GM19238 (cell line): ENCODE data around the gene GALNT14.
A peak's percentile ranks its signal among the peaks of the same experiment; 100 is the strongest.
"Not testable (repeated sequence)": the region's sequence is repeated elsewhere in the genome, so short reads cannot be mapped to it uniquely, and the experiment has no call there.

ENCODE experiments used
- DNase-seq: peaks from one replicate; pipeline ENCODE4 v3.0.0; 2011; ENCODE audit warnings: low spot score; ENCODE audit not compliant: insufficient read length

The GALNT14 gene

DNA sequence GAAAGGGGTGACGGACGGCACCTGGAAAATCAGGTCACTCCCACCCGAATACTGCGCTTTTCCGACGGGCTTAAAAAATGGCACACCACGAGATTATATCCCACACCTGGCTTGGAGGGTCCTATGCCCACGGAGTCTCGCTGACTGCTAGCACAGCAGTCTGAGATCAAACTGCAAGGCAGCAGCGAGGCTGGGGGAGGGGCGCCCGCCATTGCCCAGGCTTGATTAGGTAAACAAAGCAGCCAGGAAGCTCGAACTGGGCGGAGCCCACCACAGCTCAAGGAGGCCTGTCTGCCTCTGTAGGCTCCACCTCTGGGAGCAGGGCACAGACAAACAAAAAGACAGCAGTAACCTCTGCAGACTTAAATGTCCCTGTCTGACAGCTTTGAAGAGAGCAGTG, 233.8 kb downstream of the GALNT14 start:
- DNase-seq = not testable (repeated sequence)

DNA sequence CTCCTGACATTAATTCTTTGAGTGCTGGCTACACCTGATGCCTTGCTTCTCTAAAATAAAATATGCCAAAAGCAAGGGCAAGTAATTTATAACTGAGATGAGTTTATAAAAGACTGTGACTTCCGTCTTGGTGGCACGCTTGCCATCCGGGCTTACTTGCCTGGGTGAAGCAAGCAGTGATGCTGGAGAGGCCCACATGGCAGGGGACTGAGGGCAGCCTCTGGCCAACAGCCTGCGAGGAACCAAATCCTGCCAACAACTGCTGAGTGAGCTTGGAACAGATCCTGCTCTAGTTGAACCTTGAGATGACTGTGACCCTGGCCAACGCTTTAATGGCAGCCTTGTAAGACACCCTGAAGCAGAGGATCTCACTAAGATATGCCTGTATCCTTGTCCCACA, 234.9 kb downstream of the GALNT14 start:
- no peak for DNase-seq

DNA sequence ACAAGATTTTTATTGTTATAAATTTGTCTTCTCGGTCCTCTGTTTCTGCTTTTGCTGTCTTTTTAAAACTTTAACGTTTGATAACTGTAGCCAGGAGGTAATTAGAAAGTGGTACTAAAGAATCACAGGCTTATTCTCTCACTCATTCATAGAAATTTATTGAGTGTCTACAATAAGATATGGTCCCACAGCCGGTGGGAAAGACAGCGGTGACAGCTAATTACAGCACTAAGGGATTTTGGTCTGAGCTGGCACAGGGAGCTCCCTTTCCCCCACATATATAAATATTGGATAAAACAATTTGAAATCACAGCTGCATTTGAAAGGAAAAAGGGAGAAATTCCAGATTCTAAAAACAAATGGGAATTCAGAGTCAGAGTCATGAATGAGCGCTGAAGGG, 237.9 kb downstream of the GALNT14 start:
- no peak for DNase-seq

- DNase-seq = no peak
Measured at GRCh38 chr2:30899516-30900054, 238.7 kb downstream of the GALNT14 start.

DNA sequence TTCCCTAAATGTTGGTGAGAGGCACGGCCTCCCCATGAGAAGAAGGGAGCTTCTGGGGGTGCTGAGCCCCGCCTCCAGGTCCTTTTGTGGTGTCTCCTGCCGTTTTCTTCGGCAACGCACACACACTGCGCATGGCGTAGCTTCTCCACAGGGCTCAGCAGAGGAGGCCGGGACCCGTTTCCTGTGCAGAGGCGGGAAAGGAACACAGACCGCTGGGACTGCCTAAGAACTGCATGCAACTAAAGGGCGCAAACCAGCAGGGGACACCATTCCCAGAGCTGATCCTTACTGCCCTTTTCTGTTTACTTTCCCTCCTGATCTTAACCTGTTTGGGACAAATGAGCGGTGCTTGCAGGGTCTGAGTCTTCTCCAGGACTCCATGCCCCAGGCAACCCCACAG, 240.7 kb downstream of the GALNT14 start:
- no peak for DNase-seq

GRCh38 chr2:30894498-30895119, 243.6 kb downstream of the GALNT14 start:
- no peak for DNase-seq

DNA sequence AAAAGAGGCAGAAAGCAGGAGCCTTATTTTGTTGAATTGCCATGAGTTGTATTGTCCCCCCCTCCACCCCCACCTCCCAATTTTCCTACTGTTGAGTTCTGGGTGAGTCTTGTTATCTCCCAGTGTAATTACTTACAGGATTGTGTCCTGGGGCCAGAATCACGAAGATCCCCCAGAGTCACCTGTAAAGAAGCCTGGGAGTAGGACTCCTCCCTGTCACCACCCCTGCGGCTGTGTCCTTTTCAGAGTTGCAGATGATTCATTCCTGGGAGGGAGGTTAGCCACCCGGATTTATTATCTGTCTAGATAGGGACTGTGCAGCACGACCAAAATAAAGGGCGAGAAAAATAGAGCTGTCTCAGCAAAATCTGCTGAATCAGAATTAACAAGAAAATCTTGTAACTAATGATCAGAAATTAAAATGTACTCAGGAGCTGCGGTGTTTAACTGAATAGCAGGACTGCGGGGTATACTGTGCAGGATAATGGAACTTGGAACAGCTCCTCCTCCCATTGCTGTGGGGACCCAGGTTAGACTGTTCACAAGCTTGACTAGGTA, 249.3 kb downstream of the GALNT14 start:
- DNase-seq = no peak

DNA sequence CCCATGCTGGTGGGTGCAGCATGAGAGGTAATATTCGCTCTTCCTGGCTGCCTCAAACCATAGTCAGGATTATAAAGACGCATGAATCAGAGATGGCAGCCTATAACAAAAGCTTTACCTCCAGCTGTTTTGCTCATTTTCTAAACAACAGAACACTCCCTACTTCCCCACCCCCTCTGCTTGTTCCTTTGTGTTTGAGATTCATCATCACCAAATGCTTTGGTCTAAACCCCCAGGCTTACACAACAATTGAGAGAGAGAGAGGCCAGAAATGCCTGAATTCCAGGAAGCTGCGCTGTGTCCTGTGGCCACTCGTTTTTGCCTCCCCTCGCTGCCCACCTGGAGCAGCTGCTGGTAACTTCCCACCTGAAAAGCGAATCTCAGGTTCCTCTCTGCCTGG, 252.2 kb downstream of the GALNT14 start:
- DNase-seq = no peak

DNA sequence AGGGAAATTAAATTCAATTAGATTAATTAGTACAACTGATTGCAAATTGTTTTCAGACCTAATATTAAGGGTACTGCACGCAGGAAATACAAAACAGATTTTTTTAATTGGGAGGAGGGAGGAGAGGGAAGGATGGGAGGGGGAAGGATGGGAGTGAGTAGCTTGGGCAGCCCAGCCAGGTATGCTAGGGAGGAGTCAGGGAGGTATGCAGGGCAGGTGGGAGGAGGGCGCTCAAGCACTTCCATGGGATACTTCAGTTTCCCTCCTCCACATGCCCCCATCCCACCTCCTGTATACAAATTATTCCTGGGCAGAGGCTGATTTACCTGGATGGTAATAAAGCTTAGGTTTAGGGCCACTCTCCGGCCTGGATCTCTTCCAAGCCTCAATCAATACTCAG, 254.4 kb downstream of the GALNT14 start:
- no peak for DNase-seq

GRCh38 chr2:30883184-30883583, 255.1 kb downstream of the GALNT14 start:
- DNase-seq = no peak

DNA sequence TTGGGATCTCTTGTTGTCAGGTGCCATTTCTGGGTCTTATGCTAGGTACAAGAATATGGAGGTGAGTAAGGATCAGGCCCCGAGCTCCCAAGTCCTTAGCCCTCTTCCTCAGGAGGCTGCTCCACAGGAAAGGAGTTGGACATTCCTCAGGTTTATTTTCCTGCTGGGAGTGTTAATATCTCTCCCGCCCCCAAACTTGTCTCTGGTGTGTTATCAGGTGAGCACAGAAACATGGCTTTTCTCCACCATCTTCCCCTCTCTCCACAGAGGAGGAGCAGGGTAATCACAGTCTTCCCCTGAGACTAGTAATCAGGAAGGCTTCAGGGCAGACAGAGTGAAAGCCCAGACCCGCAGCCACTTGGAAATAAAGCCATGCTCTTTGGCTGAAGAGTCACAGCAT, 257.7 kb downstream of the GALNT14 start:
- DNase-seq = no peak

GRCh38 chr2:30877833-30878232, 260.4 kb downstream of the GALNT14 start:
- DNase-seq = no peak

DNA sequence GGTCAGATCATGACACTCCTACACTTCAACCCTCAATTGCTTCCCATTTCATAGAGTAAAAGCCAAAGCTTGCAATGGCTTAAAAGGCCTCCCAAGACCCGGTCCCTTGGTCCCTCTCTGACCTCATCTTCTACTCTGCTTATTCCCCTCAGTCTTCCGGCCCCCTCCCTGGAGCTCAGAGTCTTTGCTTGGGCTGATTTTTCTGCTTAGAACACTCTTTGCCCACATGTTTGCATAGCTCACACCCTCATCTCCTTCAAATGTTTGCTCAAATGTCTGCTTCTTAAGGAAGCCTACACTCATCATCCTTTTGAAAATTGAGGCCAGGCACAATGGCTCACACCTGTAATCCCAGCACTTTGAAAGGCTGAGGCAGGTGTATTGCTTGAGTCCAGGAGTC, 265.4 kb downstream of the GALNT14 start:
- no peak for DNase-seq

DNA sequence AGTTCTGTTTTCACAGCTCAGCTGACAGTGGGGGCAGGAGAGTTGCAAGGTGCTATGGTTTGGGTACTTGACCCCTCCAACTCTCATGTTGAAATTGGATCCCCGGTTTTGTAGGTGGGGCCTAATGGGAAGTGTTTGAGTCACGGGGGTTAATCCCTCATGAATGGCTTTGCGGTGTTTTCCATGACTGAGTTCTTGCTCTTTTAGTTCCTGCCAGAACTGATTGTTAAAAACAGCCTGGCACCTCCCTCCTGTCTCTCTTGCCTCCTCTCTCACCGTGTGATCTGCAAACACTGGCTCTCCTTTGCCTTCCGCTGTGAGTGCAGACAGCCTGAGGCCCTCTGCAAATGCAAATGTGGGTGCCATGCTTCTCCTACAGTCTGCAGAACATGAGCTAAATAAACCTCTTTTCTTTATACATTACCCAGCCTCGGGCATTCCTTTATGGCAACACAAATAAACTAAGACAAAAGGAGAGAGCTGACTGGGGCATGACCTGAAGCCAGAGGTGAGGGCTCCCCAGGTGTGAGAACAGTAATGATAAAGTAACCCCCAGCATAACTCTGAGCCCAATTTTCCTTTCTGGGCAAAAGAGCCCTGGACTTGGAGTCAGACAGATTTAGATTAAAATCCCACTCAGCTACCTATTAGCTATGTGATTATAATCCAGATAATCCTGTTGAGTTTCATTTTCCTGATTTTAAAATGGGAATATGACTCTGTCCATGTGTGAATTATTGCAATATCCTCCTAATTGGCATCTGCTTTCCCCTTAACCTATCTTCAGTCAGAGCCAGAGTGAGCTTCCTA, 266.1 kb downstream of the GALNT14 start:
- DNase-seq = no peak

GRCh38 chr2:30871440-30871839, 266.8 kb downstream of the GALNT14 start:
- no peak for DNase-seq

GRCh38 chr2:30869988-30870387, 268.3 kb downstream of the GALNT14 start:
- no peak for DNase-seq

DNA sequence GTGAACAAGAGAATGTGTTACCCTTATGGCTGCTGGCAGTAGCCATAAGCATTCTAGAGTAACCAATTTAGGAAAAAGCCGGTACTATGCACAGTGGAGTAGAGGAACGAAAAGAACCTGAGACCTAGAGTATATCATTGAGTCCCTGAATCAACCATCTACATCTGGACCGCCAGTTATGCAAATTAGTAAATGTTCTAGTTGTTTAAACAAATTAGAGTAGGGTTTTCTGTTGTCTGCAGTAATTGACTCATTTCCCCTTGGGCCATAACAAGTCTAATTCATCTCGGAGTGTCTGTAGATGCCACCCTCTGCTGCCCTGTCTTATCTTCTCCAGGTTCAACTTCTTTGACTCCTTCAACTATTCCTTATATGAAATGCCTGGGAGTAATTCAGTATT, 270.9 kb downstream of the GALNT14 start:
- DNase-seq = no peak

- DNase-seq = no peak
Measured at GRCh38 chr2:30866974-30867373, 271.3 kb downstream of the GALNT14 start.

DNA sequence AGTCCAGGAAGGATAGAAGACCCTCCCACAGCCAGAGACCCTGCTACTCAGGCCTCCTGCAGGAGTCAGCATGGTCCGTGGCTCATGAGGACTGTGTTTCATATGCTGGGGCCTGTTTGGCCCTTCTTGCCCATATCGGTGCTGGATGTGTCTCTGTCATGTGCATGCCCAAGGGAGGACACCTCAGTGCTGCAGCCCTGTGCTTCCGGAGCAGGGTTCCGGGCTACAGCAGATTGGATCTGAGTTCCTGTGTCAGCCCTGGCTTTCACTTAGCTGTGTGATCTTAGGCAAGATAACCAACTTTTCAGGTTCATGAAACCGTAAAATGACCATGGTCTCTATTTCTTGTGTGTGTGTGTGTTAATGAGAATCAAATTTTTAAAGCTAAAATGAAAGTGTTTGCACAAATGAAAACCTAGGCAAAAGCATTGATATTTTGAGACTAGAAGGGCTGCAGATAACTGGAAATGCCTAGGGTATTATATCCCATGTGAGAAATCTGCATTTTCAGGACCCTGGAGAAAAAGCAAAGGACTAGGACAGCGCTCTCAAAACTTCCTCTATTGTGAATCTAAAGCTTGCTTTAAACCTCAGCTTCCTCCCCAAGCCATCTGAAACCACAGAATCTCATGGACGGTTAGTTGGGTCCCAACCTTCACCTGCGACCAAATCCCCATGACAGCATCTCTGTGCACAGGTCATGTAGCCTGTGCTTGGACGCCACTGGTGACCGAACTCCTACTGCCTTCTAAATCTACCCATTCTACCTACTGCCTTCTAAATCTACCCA, 272.2 kb downstream of the GALNT14 start:
- no peak for DNase-seq

GRCh38 chr2:30865243-30865642, 273.0 kb downstream of the GALNT14 start:
- no peak for DNase-seq

DNA sequence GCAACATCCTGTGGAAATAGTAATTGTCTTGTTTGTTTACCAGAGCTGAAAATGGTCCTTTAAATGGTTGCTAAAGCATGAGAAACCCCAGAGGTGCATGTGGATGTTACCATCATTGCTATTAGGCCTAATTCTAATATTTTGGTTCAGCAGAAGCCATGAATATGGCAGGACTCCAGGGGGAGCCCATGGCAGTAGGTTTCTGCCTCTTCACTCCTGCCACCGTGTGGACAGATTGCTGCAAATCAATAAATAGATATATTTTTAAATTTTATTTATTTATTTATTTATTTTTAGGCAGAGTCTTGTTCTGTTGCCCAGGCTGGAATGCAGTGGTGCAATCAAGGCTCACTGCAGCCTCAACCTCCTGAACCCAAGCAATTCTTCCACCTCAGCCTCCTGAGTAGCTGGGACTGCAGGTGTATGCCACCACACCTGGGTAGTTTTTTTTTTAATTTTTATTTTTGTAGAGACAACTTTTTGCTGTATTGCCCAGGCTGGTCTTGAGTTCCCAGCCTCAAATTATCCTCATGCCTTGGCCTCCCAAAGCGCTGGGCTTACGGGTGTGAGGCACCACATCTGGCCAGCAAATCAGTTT, 276.1 kb downstream of the GALNT14 start:
- DNase-seq = peak; percentile 39
